Smooth muscle cell (in vitro differentiated cells): Measurements from ENCODE around the gene MAP3K9. TPM values are rescaled to one million over a fixed set of nuclear protein-coding genes. Genes with fewer than 3 reads are reported as not detected.
A peak's percentile ranks its signal among the peaks of the same experiment; 100 is the strongest.

Experiments used
- DNase-seq: peaks from one replicate; lab custom pipeline; 2025; ENCODE audit not compliant: unreplicated experiment; lab: John Stamatoyannopoulos, UW
- H2AFZ ChIP-seq: fragments of 200-600 bp; sonication (generic); 2 replicates; pipeline ENCODE4 v1.6.0; 2016; ENCODE audit warnings: antibody characterized with exemption, low read depth, mild to moderate bottlenecking
- H3F3A ChIP-seq: fragments of 200-600 bp; sonication (generic); 2 replicates; pipeline ENCODE4 v1.6.0; 2017; ENCODE audit warnings: antibody characterized with exemption, low read depth
- H3K27ac ChIP-seq: fragments of 200-600 bp; sonication (generic); 2 replicates; pipeline ENCODE4 v1.5.1; 2016; ENCODE audit warnings: low read depth, mild to moderate bottlenecking
- H3K27me3 ChIP-seq: fragments of 200-600 bp; sonication (generic); 2 replicates; pipeline ENCODE4 v1.6.1; 2016; ENCODE audit warnings: low read depth, mild to moderate bottlenecking
- H3K36me3 ChIP-seq: fragments of 200-600 bp; sonication (generic); 2 replicates; pipeline ENCODE4 v1.5.1; 2016; ENCODE audit warnings: low read depth
- H3K4me1 ChIP-seq: fragments of 200-600 bp; sonication (generic); 2 replicates; pipeline ENCODE4 v1.5.1; 2016; ENCODE audit warnings: low read depth
- H3K4me2 ChIP-seq: fragments of 200-600 bp; sonication (generic); 2 replicates; pipeline ENCODE4 v1.6.0; 2016; ENCODE audit warnings: mild to moderate bottlenecking
- H3K4me3 ChIP-seq: fragments of 200-600 bp; sonication (generic); 2 replicates; pipeline ENCODE4 v1.5.1; 2016; ENCODE audit warnings: mild to moderate bottlenecking
- H3K79me2 ChIP-seq: fragments of 200-600 bp; sonication (generic); 2 replicates; pipeline ENCODE4 v1.6.0; 2016; ENCODE audit warnings: low read depth, mild to moderate bottlenecking
- H3K9ac ChIP-seq: fragments of 200-600 bp; sonication (generic); 2 replicates; pipeline ENCODE4 v1.6.0; 2016; ENCODE audit warnings: low read depth
- H3K9me3 ChIP-seq: fragments of 200-600 bp; sonication (generic); replicated peaks from 2 replicates; pipeline ENCODE4 v1.5.1; 2016; ENCODE audit warnings: low read depth
- H4K20me1 ChIP-seq: fragments of 200-600 bp; sonication (generic); 2 replicates; pipeline ENCODE4 v1.6.0; 2016; ENCODE audit warnings: low read depth
- CTCF ChIP-seq: fragments of 200-600 bp; sonication (generic); IDR thresholded peaks from 2 replicates; pipeline ENCODE4 v1.5.1; 2017; ENCODE audit warnings: borderline replicate concordance, mild to moderate bottlenecking, antibody characterized with exemption; ENCODE audit not compliant: insufficient read depth, poor library complexity, severe bottlenecking
- WGBS: methylation state at CpG from one replicate; pipeline ENCODE4 v1.1.7; 2016; ENCODE audit warnings: low lambda C conversion rate; 5-methylcytosine and 5-hydroxymethylcytosine counted together
- polyA plus RNA-seq: library from polyadenylated mRNA; unstranded; fragments of >200 nt; fragmentation: Nextera tagmentation; extraction: Ambion mirVana; gene quantifications from 2 replicates; pipeline ENCODE4 v1.2.1, GENCODE V29; 2016
- total RNA-seq: library from RNA; depleted of rRNA; stranded (reverse); fragments of >200 nt; gene quantifications from 2 replicates; pipeline ENCODE4 v1.2.3, GENCODE V29; 2014

Gene MAP3K9
- total and polyA plus RNA-seq, 2 experiments from 2014 or later = 0.22 to 2.4 TPM

- Histone ChIP-seq H3K9ac (no peak overlapping the region), H3K79me2 (no peaks in the 10 kb centered on the region), H3K4me3 (no peak overlapping the region), H3F3A (no peaks in the 10 kb centered on the region), H3K27ac (peak overlapping the region; percentile 16), H4K20me1 (no peaks in the 10 kb centered on the region), H3K4me1 (no peaks in the 10 kb centered on the region), H3K27me3 (no peaks in the 10 kb centered on the region), H3K9me3 (no peaks in the 10 kb centered on the region), H3K36me3 (no peaks in the 10 kb centered on the region), H3K4me2 (no peak overlapping the region), H2AFZ (no peak overlapping the region)
- WGBS = 91% methylated on average over 2 of the region's 2 CpGs
- TF ChIP-seq CTCF = no peak
- DNase-seq = no peak
These were observed 111.6 kb downstream of the MAP3K9 start for GRCh38 chr14:70697701-70698100.

- Histone ChIP-seq H3K36me3 (no peaks in the 10 kb centered on the region), H3K79me2 (no peaks in the 10 kb centered on the region), H3K9ac (no peak overlapping the region), H3K4me2 (no peak overlapping the region), H3K9me3 (no peaks in the 10 kb centered on the region), H3F3A (no peaks in the 10 kb centered on the region), H3K4me3 (no peak overlapping the region), H4K20me1 (no peaks in the 10 kb centered on the region), H3K27me3 (no peaks in the 10 kb centered on the region), H3K4me1 (no peaks in the 10 kb centered on the region), H3K27ac (no peak overlapping the region), H2AFZ (no peak overlapping the region)
- TF ChIP-seq CTCF = no peak
- DNase-seq = no peak
- 66% methylated on average over 2 of the region's 2 CpGs for WGBS
These were observed 113.3 kb downstream of the MAP3K9 start for GRCh38 chr14:70696026-70696425.

GRCh38 chr14:70692210-70692609 is 117.1 kb downstream of the MAP3K9 start:
- Histone ChIP-seq H2AFZ (no peak overlapping the region), H3F3A (no peaks in the 10 kb centered on the region), H3K4me2 (no peak overlapping the region), H3K4me3 (no peak overlapping the region), H3K4me1 (no peaks in the 10 kb centered on the region), H3K27me3 (no peaks in the 10 kb centered on the region), H3K9ac (no peak overlapping the region), H3K36me3 (no peaks in the 10 kb centered on the region), H3K79me2 (no peaks in the 10 kb centered on the region), H3K27ac (no peak overlapping the region), H3K9me3 (no peaks in the 10 kb centered on the region), H4K20me1 (no peaks in the 10 kb centered on the region)
- 71% methylated on average over 10 of the region's 10 CpGs for WGBS
- TF ChIP-seq CTCF = no peak
- no peak for DNase-seq

- H3K9ac ChIP-seq = no peak overlapping the region
- no peak for DNase-seq
- no peaks in the 10 kb centered on the region for H3K27me3 ChIP-seq
- H3K27ac ChIP-seq = no peak overlapping the region
- H3K79me2 ChIP-seq = no peaks in the 10 kb centered on the region
- TF ChIP-seq CTCF = no peak
- no peaks in the 10 kb centered on the region for H4K20me1 ChIP-seq
- no peak overlapping the region for H3K4me3 ChIP-seq
- no peak overlapping the region for H2AFZ ChIP-seq
- H3K4me2 ChIP-seq = no peak overlapping the region
- H3F3A ChIP-seq = no peaks in the 10 kb centered on the region
- no peaks in the 10 kb centered on the region for H3K9me3 ChIP-seq
- peaks cover 6% of the 10 kb centered on the region for H3K4me1 ChIP-seq
- no peaks in the 10 kb centered on the region for H3K36me3 ChIP-seq
- 86% methylated on average over 7 of the region's 7 CpGs for WGBS
These were observed 123.7 kb downstream of the MAP3K9 start for GRCh38 chr14:70685474-70686197.
